Small intestine (tissue), 7 donors: ENCODE results near the gene PHTF2. TPM values are rescaled to one million over a fixed set of nuclear protein-coding genes. Genes with fewer than 3 reads are reported as not detected.

Experiments used
- DNase-seq, 2 donors: peaks; one replicate each; pipeline versions ENCODE4 v3.0.0 to v3.0.0-alpha.2; 2013
- FAIRE-seq: peaks from 2 replicates; lab custom pipeline; 2012; peaks lifted over from hg19 to GRCh38; lab: Jason Lieb, UNC
- H3K27ac ChIP-seq, 3 donors: one replicate each; pipeline ENCODE4 v1.5.1; 2013; ENCODE audit warnings: low read length in 2 of 3, mild to moderate bottlenecking in 2 of 3, control low read depth in 1 of 3, inconsistent platforms in 1 of 3, low read depth in 1 of 3, moderate library complexity in 1 of 3
- H3K27me3 ChIP-seq, 3 donors: one replicate each; pipeline ENCODE4 v1.6.1; 2013; ENCODE audit warnings: low read length in 3 of 3, inconsistent platforms in 1 of 3; ENCODE audit not compliant: control insufficient read depth in 3 of 3, insufficient read depth in 3 of 3
- H3K36me3 ChIP-seq, 3 donors: one replicate each; pipeline ENCODE4 v1.6.1; 2013; ENCODE audit warnings: low read length in 3 of 3, inconsistent platforms in 1 of 3, low read depth in 1 of 3, mild to moderate bottlenecking in 1 of 3, moderate library complexity in 1 of 3; ENCODE audit not compliant: control insufficient read depth in 3 of 3, insufficient read depth in 2 of 3
- H3K4me1 ChIP-seq, 3 donors: one replicate each; pipeline ENCODE4 v1.6.1; 2013; ENCODE audit warnings: low read length in 2 of 3, inconsistent platforms in 1 of 3, low read depth in 1 of 3, mild to moderate bottlenecking in 1 of 3, moderate library complexity in 1 of 3; ENCODE audit not compliant: control insufficient read depth in 3 of 3, insufficient read depth in 2 of 3
- H3K4me3 ChIP-seq, 3 donors: one replicate each; pipeline ENCODE4 v1.5.1; 2013; ENCODE audit warnings: low read length in 3 of 3, control low read depth in 1 of 3, inconsistent platforms in 1 of 3, low read depth in 1 of 3, mild to moderate bottlenecking in 1 of 3, moderate library complexity in 1 of 3
- H3K9me3 ChIP-seq, 2 donors: one replicate each; pipeline ENCODE4 v1.6.1; 2013; ENCODE audit warnings: low read depth in 1 of 2, low read length in 1 of 2; ENCODE audit not compliant: control insufficient read depth in 2 of 2, insufficient read depth in 1 of 2
- WGBS, 3 donors: extraction: QIAGEN DNeasy Blood & Tissue Kit; methylation state at CpG; one replicate each; pipeline ENCODE4 v1.1.7; 2013; 5-methylcytosine and 5-hydroxymethylcytosine counted together
- polyA plus RNA-seq, 4 donors: library from polyadenylated mRNA; stranded (reverse) in 3 of 4; unstranded in 1 of 4; fragments of 200-250 nt in 3 of 4; fragments of 120-200 nt in 1 of 4; gene quantifications; one replicate each; pipeline versions ENCODE4 v1.2.1 to v1.2.3, GENCODE V29; 2013
- donor health status: healthy with polysubstance abuse.
- donor health status: control.
- donor health status: control.
- donor health status: Bipolar disorder and iron deficiency.
- donor health status: healthy.

The PHTF2 gene
- polyA plus RNA-seq, 4 donors: 1.8 to 10.1 (median 2.7) TPM

DNA sequence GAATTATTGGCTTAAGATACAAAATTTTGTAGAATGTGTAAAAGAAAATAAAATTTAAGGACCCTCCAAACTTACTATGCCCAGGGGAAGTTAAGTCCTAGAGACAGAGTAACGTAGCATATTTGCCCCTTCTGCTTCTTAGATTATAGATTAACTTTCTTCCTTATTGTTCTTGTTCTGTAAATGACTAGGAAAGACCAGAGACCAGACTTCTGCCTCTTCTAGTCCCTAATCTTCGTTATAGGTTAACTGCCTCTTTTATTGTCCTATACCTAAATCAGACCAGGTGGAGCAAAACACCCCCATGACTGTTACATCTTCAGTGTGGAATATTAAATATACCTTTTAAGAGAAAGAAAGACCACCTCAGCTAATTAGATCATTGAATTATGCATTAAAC, 160.5 kb downstream of the PHTF2 start:
- Histone ChIP-seq H3K27ac (no peak overlapping the region), H3K9me3 (no peaks in the 10 kb centered on the region), H3K4me3 (no peak overlapping the region), H3K4me1 (peaks cover 0 to 27% (median 0%) of the 10 kb centered on the region in 3 donors), H3K36me3 (no peaks in the 10 kb centered on the region), H3K27me3 (no peaks in the 10 kb centered on the region)
- DNase-seq: peak; percentile 21 to 24
- 20 to 63% (median 57%) methylated on average over 2 of the region's 2 CpGs for WGBS, 3 donors
- FAIRE-seq: no peak

- peak; percentile 31 to 69 for DNase-seq
- no peaks in the 10 kb centered on the region for H3K9me3 ChIP-seq
- H3K4me3 ChIP-seq: no peak overlapping the region
- H3K27me3 ChIP-seq: no peaks in the 10 kb centered on the region
- 15 to 61% (median 45%) methylated on average over 2 of the region's 2 CpGs for WGBS, 3 donors
- no peak for FAIRE-seq
- peaks cover 0 to 22% (median 0%) of the 10 kb centered on the region in 3 donors for H3K4me1 ChIP-seq
- H3K27ac ChIP-seq: no peak overlapping the region
- no peaks in the 10 kb centered on the region for H3K36me3 ChIP-seq
Observed at GRCh38 chr7:77960336-77960735, 161.8 kb downstream of the PHTF2 start.

- Histone ChIP-seq H3K36me3 (no peaks in the 10 kb centered on the region), H3K27ac (no peak overlapping the region), H3K9me3 (no peaks in the 10 kb centered on the region), H3K4me1 (no peaks in the 10 kb centered on the region), H3K4me3 (no peak overlapping the region), H3K27me3 (no peaks in the 10 kb centered on the region)
- FAIRE-seq: no peak
- no peak for DNase-seq
Observed at GRCh38 chr7:77967429-77967828, 168.9 kb downstream of the PHTF2 start.

- no peaks in the 10 kb centered on the region for H3K4me1 ChIP-seq
- no peak overlapping the region for H3K27ac ChIP-seq
- FAIRE-seq (no peak), DNase-seq (no peak)
- no peak overlapping the region for H3K4me3 ChIP-seq
- H3K36me3 ChIP-seq: no peaks in the 10 kb centered on the region
- H3K27me3 ChIP-seq: no peaks in the 10 kb centered on the region
- H3K9me3 ChIP-seq: no peaks in the 10 kb centered on the region
Observed at GRCh38 chr7:77971726-77972125, 173.2 kb downstream of the PHTF2 start.

GRCh38 chr7:77975672-77976480, 177.3 kb downstream of the PHTF2 start:
- no peak for FAIRE-seq
- WGBS, 3 donors: 72 to 84% (median 80%) methylated on average over 2 of the region's 2 CpGs
- no peaks in the 10 kb centered on the region for H3K4me1 ChIP-seq
- no peaks in the 10 kb centered on the region for H3K9me3 ChIP-seq
- H3K36me3 ChIP-seq: no peaks in the 10 kb centered on the region
- no peak for DNase-seq
- H3K4me3 ChIP-seq: no peak overlapping the region
- no peak overlapping the region for H3K27ac ChIP-seq
- no peaks in the 10 kb centered on the region for H3K27me3 ChIP-seq

GRCh38 chr7:77979219-77979618, 180.6 kb downstream of the PHTF2 start:
- Histone ChIP-seq H3K36me3 (no peaks in the 10 kb centered on the region), H3K9me3 (no peaks in the 10 kb centered on the region), H3K27ac (no peak overlapping the region), H3K4me1 (no peaks in the 10 kb centered on the region), H3K27me3 (no peaks in the 10 kb centered on the region), H3K4me3 (no peak overlapping the region)
- 70 to 84% (median 75%) methylated on average over 5 of the region's 5 CpGs for WGBS, 3 donors
- no peak for FAIRE-seq
- DNase-seq: no peak

GRCh38 chr7:77980087-77980713, 181.6 kb downstream of the PHTF2 start:
- H3K27ac ChIP-seq: no peak overlapping the region
- no peaks in the 10 kb centered on the region for H3K27me3 ChIP-seq
- no peaks in the 10 kb centered on the region for H3K36me3 ChIP-seq
- H3K9me3 ChIP-seq: no peaks in the 10 kb centered on the region
- no peak for DNase-seq
- no peak overlapping the region for H3K4me3 ChIP-seq
- FAIRE-seq: no peak
- no peaks in the 10 kb centered on the region for H3K4me1 ChIP-seq
- 62 to 86% (median 80%) methylated on average over 3 of the region's 3 CpGs for WGBS, 3 donors

GRCh38 chr7:77982926-77983550, 184.5 kb downstream of the PHTF2 start:
- Histone ChIP-seq H3K4me3 (no peak overlapping the region), H3K4me1 (no peaks in the 10 kb centered on the region), H3K27me3 (no peaks in the 10 kb centered on the region), H3K27ac (no peak overlapping the region), H3K9me3 (peaks cover 0 to 4% of the 10 kb centered on the region in 2 donors), H3K36me3 (no peaks in the 10 kb centered on the region)
- no peak for FAIRE-seq
- DNase-seq: no peak
- 43 to 49% (median 46%) methylated on average over 5 of the region's 5 CpGs for WGBS, 3 donors
